22Rv1 (cell line): ENCODE measurements around the gene RAB6B.

Source experiments
- CTCF ChIP-seq: fragments of 450-650 bp; IDR thresholded peaks from 2 replicates; pipeline ENCODE4 v1.5.1; 2017; ENCODE audit warnings: mild to moderate bottlenecking
- ZFX ChIP-seq: fragments of 450-650 bp; IDR thresholded peaks from 2 replicates; pipeline ENCODE4 v1.6.1; 2017; ENCODE audit warnings: antibody characterized with exemption, borderline replicate concordance

GRCh38 chr3:133797396-133798105, 98.1 kb downstream of the RAB6B start:
- TF ChIP-seq CTCF = no peak
- no peak for TF ChIP-seq ZFX
